Prostate gland (tissue), 2 donors: ENCODE data around the gene GSTO1. TPM values are rescaled to one million over a fixed set of nuclear protein-coding genes. Genes with fewer than 3 reads are reported as not detected.
A peak's percentile ranks its signal among the peaks of the same experiment; 100 is the strongest.

Experiments
- DNase-seq: peaks from one replicate; pipeline ENCODE4 v3.0.0-alpha.2; 2019; ENCODE audit warnings: low spot score
- H3K27ac ChIP-seq, 2 donors: fragments of 200-600 bp; sonication (generic); 2 replicates each; pipeline ENCODE4 v1.5.1; 2017 to 2019
- H3K27me3 ChIP-seq: fragments of 200-600 bp; sonication (generic); replicated peaks from 2 replicates; pipeline ENCODE4 v1.5.1; 2019; ENCODE audit not compliant: insufficient read depth
- H3K36me3 ChIP-seq, 2 donors: fragments of 200-600 bp; sonication (generic); 1 replicate in 1 of 2; 2 replicates in 1 of 2; pipeline versions ENCODE4 v1.5.1 to v1.8.1; 2017 to 2019
- H3K4me1 ChIP-seq: fragments of 200-600 bp; sonication (generic); replicated peaks from 2 replicates; pipeline ENCODE4 v1.5.1; 2019
- H3K4me3 ChIP-seq, 2 donors: fragments of 200-600 bp; sonication (generic); 2 replicates each; pipeline ENCODE4 v1.5.1; 2017 to 2019
- H3K9me3 ChIP-seq: fragments of 200-600 bp; sonication (generic); 2 replicates; pipeline ENCODE4 v1.5.1; 2017
- POLR2A ChIP-seq: fragments of 450-650 bp; IDR thresholded peaks from one replicate; pipeline ENCODE4 v1.6.1; 2016; ENCODE audit warnings: antibody characterized with exemption, mild to moderate bottlenecking
- POLR2AphosphoS5 ChIP-seq: sonication (generic); formaldehyde crosslinking; IDR thresholded peaks from one replicate; pipeline ENCODE4 v1.6.1; 2017; ENCODE audit warnings: antibody characterized with exemption
- WGBS: methylation state at CpG from one replicate; pipeline ENCODE4 v1.1.5; 2018; 5-methylcytosine and 5-hydroxymethylcytosine counted together
- intact Hi-C: fragments of 100-400 bp; cut with DNase I; formaldehyde crosslinking; loops from one replicate; pipeline ENCODE4 v1.14.2; 2022
- total RNA-seq, 2 donors: library from RNA; depleted of rRNA; stranded (reverse); fragments of >200 nt; gene quantifications; one replicate each; pipeline ENCODE4 v1.1.0, GENCODE V29; 2016
- TF ChIP-seq, protein P1 (sequence below), 4 experiments: fragments of 200-600 bp in 2 of 4; fragments of 450-650 bp in 2 of 4; sonication (generic) in 2 of 4; IDR thresholded peaks; 1 replicate in 3 of 4; 2 replicates in 1 of 4; pipeline ENCODE4 v1.5.1; 2016 to 2019; ENCODE audit warnings: antibody characterized with exemption in 4 of 4, mild to moderate bottlenecking in 2 of 4, moderate library complexity in 2 of 4

The GSTO1 gene
- total RNA-seq, 2 donors from 2014 or later: 46.8 to 91.8 TPM

DNA sequence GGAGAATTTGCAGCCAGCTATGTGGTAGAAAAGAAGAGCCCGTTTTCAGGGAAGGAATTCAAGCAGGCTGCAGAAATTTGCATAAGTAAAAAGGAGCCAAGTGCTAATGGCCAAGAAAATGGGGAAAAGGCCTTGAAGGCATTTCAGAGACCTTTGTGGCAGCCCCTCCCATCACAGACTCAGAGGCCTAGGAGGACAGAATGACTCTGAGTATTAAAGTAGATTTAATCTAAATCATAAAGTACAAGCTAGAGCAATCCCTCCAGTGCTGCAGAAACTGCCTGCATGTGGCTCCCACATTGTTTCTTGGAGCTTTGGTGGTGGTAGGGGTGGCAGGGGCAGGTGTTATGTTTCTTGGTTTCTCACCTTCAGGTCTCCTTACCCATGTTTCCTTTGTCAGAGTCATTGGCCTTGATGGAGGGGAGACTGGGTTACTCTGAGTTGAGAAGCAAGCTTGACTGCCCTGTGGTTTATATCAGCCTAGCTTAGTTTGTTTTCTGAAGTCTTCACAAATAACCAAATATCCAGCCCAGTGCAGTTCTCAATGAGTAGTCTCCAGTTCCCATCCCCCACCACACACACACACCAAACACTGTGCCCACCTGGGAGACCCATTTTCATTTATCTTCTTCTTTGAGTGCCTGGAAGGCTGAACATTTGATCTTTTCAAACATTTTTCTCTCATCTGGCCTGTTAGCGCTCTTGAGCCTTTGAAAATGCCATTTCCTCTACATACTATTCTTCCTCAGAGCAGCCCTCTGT is 49.1 kb downstream of the GSTO1 start:
- Histone ChIP-seq H3K4me1 (peaks cover 13% of the 10 kb centered on the region), H3K27ac (no peak overlapping the region), H3K27me3 (no peaks in the 10 kb centered on the region), H3K4me3 (no peak overlapping the region), H3K9me3 (no peaks in the 10 kb centered on the region), H3K36me3 (no peaks in the 10 kb centered on the region)
- WGBS: 48% methylated on average over 2 of the region's 2 CpGs
- DNase-seq: no peak
- TF ChIP-seq, protein P1, sequence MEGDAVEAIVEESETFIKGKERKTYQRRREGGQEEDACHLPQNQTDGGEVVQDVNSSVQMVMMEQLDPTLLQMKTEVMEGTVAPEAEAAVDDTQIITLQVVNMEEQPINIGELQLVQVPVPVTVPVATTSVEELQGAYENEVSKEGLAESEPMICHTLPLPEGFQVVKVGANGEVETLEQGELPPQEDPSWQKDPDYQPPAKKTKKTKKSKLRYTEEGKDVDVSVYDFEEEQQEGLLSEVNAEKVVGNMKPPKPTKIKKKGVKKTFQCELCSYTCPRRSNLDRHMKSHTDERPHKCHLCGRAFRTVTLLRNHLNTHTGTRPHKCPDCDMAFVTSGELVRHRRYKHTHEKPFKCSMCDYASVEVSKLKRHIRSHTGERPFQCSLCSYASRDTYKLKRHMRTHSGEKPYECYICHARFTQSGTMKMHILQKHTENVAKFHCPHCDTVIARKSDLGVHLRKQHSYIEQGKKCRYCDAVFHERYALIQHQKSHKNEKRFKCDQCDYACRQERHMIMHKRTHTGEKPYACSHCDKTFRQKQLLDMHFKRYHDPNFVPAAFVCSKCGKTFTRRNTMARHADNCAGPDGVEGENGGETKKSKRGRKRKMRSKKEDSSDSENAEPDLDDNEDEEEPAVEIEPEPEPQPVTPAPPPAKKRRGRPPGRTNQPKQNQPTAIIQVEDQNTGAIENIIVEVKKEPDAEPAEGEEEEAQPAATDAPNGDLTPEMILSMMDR (IDR thresholded peaks at IDR 0.05): no peak
- TF ChIP-seq POLR2AphosphoS5: no peak
- no peak for TF ChIP-seq POLR2A
- intact Hi-C loops: no loop called here

DNA sequence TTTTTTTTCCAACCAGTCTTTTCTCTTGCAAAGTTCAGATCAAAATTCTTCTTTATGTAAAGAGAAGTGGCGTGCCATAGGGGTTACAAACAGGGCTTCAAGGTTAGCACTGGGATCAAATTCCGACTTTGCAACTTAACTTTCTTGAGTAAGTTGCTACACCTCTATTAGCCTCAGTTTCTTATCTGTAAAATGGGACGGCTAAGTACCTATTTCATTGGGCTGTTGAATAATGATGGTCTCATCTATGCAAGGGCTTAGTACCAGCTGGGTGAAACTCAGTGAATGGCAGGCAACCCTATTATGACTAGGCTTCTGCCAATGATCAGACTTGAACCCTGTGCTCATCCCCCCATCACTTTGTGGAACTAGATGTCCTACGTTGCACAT is 49.7 kb downstream of the GSTO1 start:
- intact Hi-C loops: no loop called here
- WGBS: 92% methylated on average over 4 of the region's 4 CpGs
- no peak for DNase-seq
- no peaks in the 10 kb centered on the region for H3K36me3 ChIP-seq
- no peaks in the 10 kb centered on the region for H3K9me3 ChIP-seq
- no peak overlapping the region for H3K4me3 ChIP-seq
- no peaks in the 10 kb centered on the region for H3K27me3 ChIP-seq
- H3K27ac ChIP-seq: no peak overlapping the region
- TF ChIP-seq POLR2AphosphoS5 (no peak), POLR2A (no peak)
- TF ChIP-seq, protein P1 (IDR thresholded peaks at IDR 0.05): no peak
- H3K4me1 ChIP-seq: peaks cover 13% of the 10 kb centered on the region

DNA sequence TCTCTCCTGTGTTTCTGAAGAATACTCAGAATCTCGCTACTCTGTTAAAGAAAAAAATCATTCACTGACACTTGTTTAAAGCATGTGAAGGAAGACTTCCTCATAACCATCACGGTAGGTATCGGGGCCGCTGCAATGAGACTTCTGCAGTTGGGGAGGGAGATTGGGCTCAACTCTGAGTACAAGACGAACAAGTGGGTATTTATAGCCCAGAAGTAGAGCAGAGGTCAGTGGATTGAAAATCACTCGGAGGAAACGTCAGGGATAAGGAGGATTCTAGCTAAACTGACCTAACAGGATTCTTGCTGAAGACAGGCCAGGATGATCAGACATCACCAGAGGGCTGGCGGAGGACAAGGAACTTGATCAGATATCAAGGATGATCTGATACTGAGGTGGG is 50.2 kb downstream of the GSTO1 start:
- no peaks in the 10 kb centered on the region for H3K27me3 ChIP-seq
- H3K27ac ChIP-seq: peak overlapping the region in 1 of 2 donors; percentile 38
- intact Hi-C loops: loop anchor here (5.0 kb wide), 1 partner anchor 47 kb away; the partner anchor contains the start of gene CFAP58
- no peaks in the 10 kb centered on the region for H3K36me3 ChIP-seq
- TF ChIP-seq POLR2A (no peak), POLR2AphosphoS5 (no peak)
- TF ChIP-seq, protein P1 (IDR thresholded peaks at IDR 0.05): no peak
- WGBS: 30% methylated on average over 8 of the region's 8 CpGs
- DNase-seq: no peak
- peaks cover 15% of the 10 kb centered on the region for H3K4me1 ChIP-seq
- no peak overlapping the region for H3K4me3 ChIP-seq
- no peaks in the 10 kb centered on the region for H3K9me3 ChIP-seq

DNA sequence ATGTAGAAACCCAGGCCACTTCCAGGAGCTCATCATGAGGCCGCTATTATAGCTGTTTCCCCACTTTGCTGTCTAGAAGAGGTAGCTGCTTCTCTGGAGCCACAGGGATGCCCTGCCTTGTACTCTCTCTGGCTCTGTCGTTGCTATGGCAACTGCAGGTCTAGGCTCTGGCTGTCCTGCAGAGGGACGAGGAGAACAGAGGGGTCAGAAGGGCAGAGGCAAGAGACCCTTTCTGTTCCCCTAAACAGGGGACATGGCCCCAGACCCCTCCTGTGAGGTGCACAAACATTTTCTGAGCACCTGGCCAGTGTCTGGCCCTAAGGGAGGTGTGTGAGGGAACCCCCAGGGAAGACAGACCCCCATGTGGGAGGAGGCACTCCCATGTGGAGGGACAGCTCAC is 52.2 kb downstream of the GSTO1 start:
- WGBS: 71% methylated on average over 3 of the region's 3 CpGs
- no peak for DNase-seq
- Histone ChIP-seq H3K4me3 (no peak overlapping the region), H3K27ac (no peak overlapping the region), H3K4me1 (peaks cover 12% of the 10 kb centered on the region), H3K9me3 (no peaks in the 10 kb centered on the region), H3K36me3 (no peaks in the 10 kb centered on the region), H3K27me3 (no peaks in the 10 kb centered on the region)
- no peak for TF ChIP-seq POLR2A
- TF ChIP-seq POLR2AphosphoS5: no peak
- TF ChIP-seq, protein P1 (IDR thresholded peaks at IDR 0.05): no peak
- intact Hi-C loops: loop anchor here (5.0 kb wide), 1 partner anchor 45 kb away; the partner anchor contains the start of gene CFAP58
